ENCODE results near the gene MTMR1. TPM values are rescaled to one million over a fixed set of nuclear protein-coding genes. Genes with fewer than 3 reads are reported as not detected.

The MTMR1 gene
- total RNA-seq, 1 donor from 2014 or later = 52.6 TPM

DNA sequence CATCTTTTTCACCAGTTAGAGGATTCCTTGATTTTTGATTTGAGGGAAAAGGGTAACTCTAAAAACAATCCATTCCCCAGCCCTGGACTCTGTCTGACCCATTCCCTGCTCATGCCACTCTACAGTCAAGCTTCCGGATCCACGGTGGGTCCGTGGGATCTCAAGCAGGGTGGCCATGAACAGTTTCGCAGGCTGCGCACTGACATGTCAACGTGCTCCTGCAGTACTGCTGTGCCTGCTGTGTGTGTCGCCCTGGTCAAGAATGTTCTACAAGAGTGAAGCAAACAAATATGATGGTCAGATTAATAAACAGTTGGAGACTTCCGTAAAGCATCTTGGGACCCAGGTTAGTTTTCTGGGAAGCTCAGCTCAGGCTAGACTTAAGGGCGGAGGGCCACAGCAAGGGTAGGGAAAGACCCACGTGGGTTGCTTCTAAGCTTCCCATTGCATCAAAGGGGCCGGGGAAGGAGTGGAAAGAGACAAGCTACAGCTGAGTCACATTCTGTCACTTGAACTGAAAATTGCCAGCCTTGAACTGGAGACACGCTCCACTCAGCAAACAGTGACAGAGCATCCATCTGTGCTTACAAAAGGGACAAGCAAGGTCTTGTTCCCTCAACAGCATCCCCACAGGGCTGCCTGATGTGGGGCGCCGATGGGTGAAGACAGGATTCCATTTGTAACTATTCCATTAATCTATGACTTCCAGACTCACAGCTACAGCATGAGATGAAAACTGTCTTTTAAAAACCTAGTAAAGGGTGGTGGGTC, 81.8 kb downstream of the MTMR1 start:
- Mint-ChIP-seq H3K4me1 (peaks cover under 1% of the 10 kb centered on the region), H3K9me3 (no peaks in the 10 kb centered on the region)

DNA sequence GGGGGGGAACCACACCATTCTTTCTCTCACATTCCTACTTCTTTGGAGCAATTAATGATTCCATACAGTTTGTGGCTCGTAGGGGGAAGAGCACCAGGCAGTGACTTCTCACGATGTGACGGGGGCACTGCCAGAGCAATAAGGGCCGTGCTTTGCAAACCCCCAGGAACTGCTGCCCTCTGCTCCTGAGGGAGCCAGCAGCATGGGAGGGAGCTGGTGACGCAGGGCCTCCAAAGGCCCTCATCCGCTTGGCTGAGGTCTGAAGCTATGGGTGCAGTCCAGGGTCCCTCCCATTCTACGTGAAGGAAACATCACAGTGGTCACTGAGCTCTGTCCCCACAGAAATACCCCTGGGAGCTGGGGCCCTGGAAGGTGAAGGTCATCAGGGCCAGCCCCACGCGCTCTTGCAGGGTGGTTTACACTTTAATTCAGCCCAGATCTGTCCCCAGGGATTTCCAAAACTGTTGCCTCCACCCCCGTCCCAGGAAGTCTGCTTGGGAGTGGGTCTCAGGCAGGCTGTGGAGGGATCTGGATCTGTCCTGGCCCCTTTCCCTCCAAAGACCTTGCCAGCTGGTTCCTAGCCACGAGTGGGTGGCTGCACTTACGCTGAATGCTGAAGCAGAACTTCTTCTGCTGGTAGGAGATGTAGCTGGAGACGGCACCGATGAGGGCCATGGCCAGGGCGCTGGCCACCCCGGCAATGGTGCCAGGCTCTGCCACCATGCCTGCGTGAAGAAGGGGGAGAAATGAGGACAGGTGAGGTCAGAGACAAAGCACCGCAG, 82.6 kb downstream of the MTMR1 start:
- no peaks in the 10 kb centered on the region for H3K9me3 Mint-ChIP-seq
- peaks cover 1% of the 10 kb centered on the region for H3K4me1 Mint-ChIP-seq
- DNase-seq (no peak), ATAC-seq (ENCODE audit: low read depth) (no peak)
- H3K4me3 Mint-ChIP-seq = no peak overlapping the region
- H3K36me3 Mint-ChIP-seq (ENCODE audit: low read depth) = peaks cover 16% of the 10 kb centered on the region
- intact Hi-C loops (cut with micrococcal nuclease) = no loop called here
- no peaks in the 10 kb centered on the region for H3K27me3 Mint-ChIP-seq
- H3K27ac Mint-ChIP-seq = no peak overlapping the region
- TF ChIP-seq, protein P1, sequence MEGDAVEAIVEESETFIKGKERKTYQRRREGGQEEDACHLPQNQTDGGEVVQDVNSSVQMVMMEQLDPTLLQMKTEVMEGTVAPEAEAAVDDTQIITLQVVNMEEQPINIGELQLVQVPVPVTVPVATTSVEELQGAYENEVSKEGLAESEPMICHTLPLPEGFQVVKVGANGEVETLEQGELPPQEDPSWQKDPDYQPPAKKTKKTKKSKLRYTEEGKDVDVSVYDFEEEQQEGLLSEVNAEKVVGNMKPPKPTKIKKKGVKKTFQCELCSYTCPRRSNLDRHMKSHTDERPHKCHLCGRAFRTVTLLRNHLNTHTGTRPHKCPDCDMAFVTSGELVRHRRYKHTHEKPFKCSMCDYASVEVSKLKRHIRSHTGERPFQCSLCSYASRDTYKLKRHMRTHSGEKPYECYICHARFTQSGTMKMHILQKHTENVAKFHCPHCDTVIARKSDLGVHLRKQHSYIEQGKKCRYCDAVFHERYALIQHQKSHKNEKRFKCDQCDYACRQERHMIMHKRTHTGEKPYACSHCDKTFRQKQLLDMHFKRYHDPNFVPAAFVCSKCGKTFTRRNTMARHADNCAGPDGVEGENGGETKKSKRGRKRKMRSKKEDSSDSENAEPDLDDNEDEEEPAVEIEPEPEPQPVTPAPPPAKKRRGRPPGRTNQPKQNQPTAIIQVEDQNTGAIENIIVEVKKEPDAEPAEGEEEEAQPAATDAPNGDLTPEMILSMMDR (IDR thresholded peaks at IDR 0.05) = no peak
- ChIA-PET CTCF (interaction anchor here (1.3 kb wide), 1 partner anchor 306 kb away, joined by 5 read pairs; no protein-coding TSS in a partner anchor), POLR2A (no interaction called here)

More for the DNA sequence above, 81.8 kb downstream of the MTMR1 start:
- intact Hi-C loops (cut with micrococcal nuclease) = loop anchor here (5.0 kb wide), 1 partner anchor 907 kb away; no protein-coding TSS in a partner anchor
- ATAC-seq (ENCODE audit: low read depth) (no peak), DNase-seq (no peak)
- TF ChIP-seq, protein P1 (IDR thresholded peaks at IDR 0.05) = no peak
- POLR2A ChIA-PET = no interaction called here
- CTCF ChIA-PET = interaction anchor here (4.3 kb wide), 1 partner anchor 308 kb away, joined by 83 read pairs; no protein-coding TSS in a partner anchor
- H3K4me3 Mint-ChIP-seq = no peak overlapping the region
- peaks cover 16% of the 10 kb centered on the region for H3K36me3 Mint-ChIP-seq (ENCODE audit: low read depth)
- H3K27ac Mint-ChIP-seq = no peak overlapping the region
- H3K27me3 Mint-ChIP-seq = no peaks in the 10 kb centered on the region

DNA sequence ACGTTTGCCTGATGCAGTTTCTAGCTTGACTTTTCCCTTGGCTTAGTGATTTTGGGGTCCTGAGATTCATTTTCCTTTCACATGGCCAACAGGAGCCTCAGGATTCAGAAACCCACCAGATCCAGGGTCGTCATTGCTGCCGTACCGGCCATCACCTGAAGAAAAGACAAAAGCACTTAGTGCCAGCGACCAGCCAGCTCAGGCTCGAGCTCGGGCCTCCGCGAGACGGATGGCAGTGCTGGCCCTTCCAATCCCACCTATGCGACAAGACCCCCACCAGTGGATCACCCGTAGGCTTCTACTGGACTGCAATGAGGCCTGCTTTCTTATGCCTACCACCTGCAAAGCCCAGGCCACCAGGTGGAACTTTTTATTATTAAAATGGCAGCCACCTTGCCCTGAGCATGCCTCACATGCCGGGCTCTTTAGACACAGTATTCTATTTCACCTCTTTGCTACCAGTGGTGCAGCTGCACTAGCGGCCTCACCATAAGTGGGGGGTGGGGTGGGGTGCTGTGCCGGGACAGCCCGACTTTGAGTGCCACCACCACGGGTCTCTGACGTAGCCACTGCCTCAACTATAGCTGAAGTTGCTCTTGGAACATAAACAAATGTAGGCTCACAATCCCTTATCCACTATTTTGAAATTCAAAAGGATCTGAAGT, 84.3 kb downstream of the MTMR1 start:
- Mint-ChIP-seq H3K27me3 (no peaks in the 10 kb centered on the region), H3K9me3 (no peaks in the 10 kb centered on the region), H3K27ac (no peak overlapping the region), H3K4me1 (peaks cover 4% of the 10 kb centered on the region), H3K36me3 (ENCODE audit: low read depth) (peaks cover 16% of the 10 kb centered on the region), H3K4me3 (no peak overlapping the region)
- intact Hi-C loops (cut with micrococcal nuclease) = no loop called here
- TF ChIP-seq, protein P1 (IDR thresholded peaks at IDR 0.05) = no peak
- POLR2A ChIA-PET = no interaction called here
- ATAC-seq (ENCODE audit: low read depth) (no peak), DNase-seq (no peak)
- CTCF ChIA-PET = no interaction called here

DNA sequence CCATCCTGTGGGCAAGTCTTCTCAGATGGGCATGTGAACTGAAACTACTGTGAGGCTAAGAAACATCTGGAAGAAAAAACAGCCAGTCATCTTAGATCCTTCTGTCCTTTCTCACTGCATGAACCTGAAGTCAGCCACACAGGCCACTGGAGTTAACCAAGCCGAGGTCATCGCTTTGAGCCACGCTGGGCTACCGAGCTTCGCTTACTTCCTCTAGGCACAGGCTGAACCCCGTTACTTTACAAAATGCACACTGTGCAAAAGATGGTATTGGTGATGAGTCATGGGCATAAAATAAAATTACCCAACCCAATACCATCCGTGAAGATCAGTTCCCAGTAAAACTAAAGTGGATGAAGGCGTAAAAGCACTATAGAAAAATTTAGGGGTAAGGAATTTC, 86.2 kb downstream of the MTMR1 start:
- DNase-seq = no peak
- no peak overlapping the region for H3K4me3 Mint-ChIP-seq
- H3K27ac Mint-ChIP-seq = no peak overlapping the region
- TF ChIP-seq, protein P1 (IDR thresholded peaks at IDR 0.05) = no peak
- ATAC-seq (ENCODE audit: low read depth) = no peak
- peaks cover 4% of the 10 kb centered on the region for H3K4me1 Mint-ChIP-seq
- no peaks in the 10 kb centered on the region for H3K27me3 Mint-ChIP-seq
- POLR2A ChIA-PET = no interaction called here
- intact Hi-C loops (cut with micrococcal nuclease) = no loop called here
- no peaks in the 10 kb centered on the region for H3K9me3 Mint-ChIP-seq
- peaks cover 13% of the 10 kb centered on the region for H3K36me3 Mint-ChIP-seq (ENCODE audit: low read depth)
- CTCF ChIA-PET = no interaction called here

DNA sequence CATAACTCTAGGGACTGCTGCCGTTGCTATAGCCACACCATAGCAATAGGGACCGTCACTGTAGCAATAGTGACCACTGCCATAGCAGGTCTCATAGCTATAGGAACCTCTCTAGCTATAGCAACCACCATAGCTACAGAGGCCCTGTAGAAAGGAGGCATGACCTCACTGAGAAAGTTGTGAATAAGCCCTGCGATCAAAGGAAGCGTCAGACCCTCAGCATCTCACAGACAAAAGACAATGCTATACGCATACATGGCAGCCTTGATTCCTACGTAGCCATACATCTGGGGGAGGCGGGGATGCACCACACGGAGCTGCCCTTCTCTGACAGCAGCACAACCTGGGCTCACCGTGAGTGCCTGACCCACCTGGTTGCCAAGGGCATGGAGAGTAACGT, 88.5 kb downstream of the MTMR1 start:
- H3K4me1 Mint-ChIP-seq = peaks cover 4% of the 10 kb centered on the region
- ATAC-seq (ENCODE audit: low read depth) = no peak
- no peak overlapping the region for H3K27ac Mint-ChIP-seq
- no peaks in the 10 kb centered on the region for H3K27me3 Mint-ChIP-seq
- ChIA-PET CTCF (no interaction called here), POLR2A (no interaction called here)
- TF ChIP-seq, protein P1 (IDR thresholded peaks at IDR 0.05) = no peak
- peaks cover 5% of the 10 kb centered on the region for H3K36me3 Mint-ChIP-seq (ENCODE audit: low read depth)
- H3K9me3 Mint-ChIP-seq = no peaks in the 10 kb centered on the region
- no peak overlapping the region for H3K4me3 Mint-ChIP-seq
- intact Hi-C loops (cut with micrococcal nuclease) = no loop called here
- no peak for DNase-seq

Data from activated B cell treated with CpG ODN at 0.5 μM for 24 hours (primary cell).